Measurements from ENCODE around the gene TAOK1.

DNA sequence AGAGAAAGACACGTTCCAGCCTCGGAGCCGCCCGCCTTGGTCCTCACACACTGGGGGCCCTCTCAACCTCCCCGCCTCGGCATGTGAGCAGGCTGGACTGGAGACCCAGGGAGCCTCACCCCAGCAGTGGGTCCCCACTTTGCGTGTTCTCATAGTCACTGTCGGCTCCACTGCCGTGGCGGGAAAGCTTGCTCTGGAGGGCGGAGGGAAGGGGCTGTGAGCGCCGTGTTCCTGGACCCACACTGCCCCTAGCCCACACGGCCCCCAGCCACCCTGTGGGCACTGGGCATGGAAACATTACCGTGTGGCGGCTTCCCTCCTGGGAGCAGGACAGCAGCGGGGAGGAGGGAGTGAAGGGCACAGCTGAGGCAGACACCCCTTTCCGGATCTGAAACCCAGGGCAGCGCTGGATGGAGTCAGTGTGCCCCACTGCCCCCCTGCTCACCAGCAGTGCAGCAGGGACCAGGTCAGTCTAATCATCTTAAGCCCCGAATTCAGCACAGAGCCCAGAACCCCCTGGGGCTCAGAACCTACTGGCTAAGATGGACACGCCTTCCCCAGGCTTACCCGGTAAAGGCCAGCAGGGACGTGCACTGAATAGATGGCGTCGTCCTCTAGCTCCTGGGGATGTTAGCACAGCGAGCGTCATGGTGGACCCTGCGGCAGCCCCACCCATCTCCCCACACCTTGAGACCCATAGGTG is 185.5 kb downstream of the TAOK1 start:
- no peak for TF ChIP-seq CTCF (IDR thresholded peaks at IDR 0.05; ENCODE audit: insufficient read depth, low read depth, low read length)
- no peak for TF ChIP-seq EZH2 (IDR thresholded peaks at IDR 0.05; ENCODE audit: insufficient read depth, low read length)

Data from astrocyte (in vitro differentiated cells and primary cell).